Thyroid gland (tissue), 4 donors: ENCODE data around the gene PRR32.

ENCODE experiments used
- CTCF ChIP-seq, 6 experiments: fragments of 200-600 bp in 3 of 6; fragments of 450-650 bp in 3 of 6; sonication (generic) in 3 of 6; IDR thresholded peaks; one replicate each; pipeline ENCODE4 v1.5.1; 2016 to 2019; ENCODE audit warnings: antibody characterized with exemption in 6 of 6, mild to moderate bottlenecking in 2 of 6, inconsistent platforms in 1 of 6, moderate library complexity in 1 of 6
- POLR2A ChIP-seq, 2 donors: fragments of 450-650 bp; IDR thresholded peaks; one replicate each; pipeline ENCODE4 v1.6.1; 2017; ENCODE audit warnings: antibody characterized with exemption in 2 of 2, mild to moderate bottlenecking in 2 of 2, moderate library complexity in 1 of 2

GRCh38 chrX:126819429-126819828 lies at the start of gene PRR32:
- TF ChIP-seq CTCF (IDR thresholded peaks at IDR 0.05) (no peak), POLR2A (IDR thresholded peaks at IDR 0.05) (no peak)
